ENCODE data around the gene LDLRAD3. TPM values are rescaled to one million over a fixed set of nuclear protein-coding genes. Genes with fewer than 3 reads are reported as not detected.

The LDLRAD3 gene
- total and polyA plus RNA-seq, 12 donors: 5.4 to 16.7 (median 10.2) TPM

GRCh38 chr11:36164506-36165250 is 220.8 kb downstream of the LDLRAD3 start:
- intact Hi-C loops (cut with DNase I): no loop called here
- H3K9me3 ChIP-seq (replicated peaks in 1 of 3): no peaks in the 10 kb centered on the region
- H3K27me3 ChIP-seq: no peaks in the 10 kb centered on the region
- TF ChIP-seq POLR2A (IDR thresholded peaks at IDR 0.05) (no peak), CTCF (IDR thresholded peaks at IDR 0.05) (no peak)
- H3K4me3 ChIP-seq: no peak overlapping the region
- peaks cover 21 to 33% of the 10 kb centered on the region in 2 donors for H3K4me1 ChIP-seq (replicated peaks in 1 of 2)
- 34 to 43% (median 41%) methylated on average over 6 of the region's 6 CpGs for WGBS, 4 donors
- peak overlapping the region in 2 of 5 donors; percentile 7 to 30 for H3K27ac ChIP-seq
- peak; percentile 58 to 90 (median 63) for DNase-seq
- no peaks in the 10 kb centered on the region for H3K36me3 ChIP-seq (replicated peaks in 1 of 2)

GRCh38 chr11:36165621-36166397 is 221.9 kb downstream of the LDLRAD3 start:
- H3K27me3 ChIP-seq: no peaks in the 10 kb centered on the region
- H3K36me3 ChIP-seq (replicated peaks in 1 of 2): no peaks in the 10 kb centered on the region
- intact Hi-C loops (cut with DNase I): no loop called here

GRCh38 chr11:36167073-36167472 is 223.2 kb downstream of the LDLRAD3 start:
- intact Hi-C loops (cut with DNase I): no loop called here
- TF ChIP-seq CTCF (IDR thresholded peaks at IDR 0.05): no peak
- TF ChIP-seq POLR2A (IDR thresholded peaks at IDR 0.05): no peak
- Histone ChIP-seq H3K4me1 (replicated peaks in 1 of 2) (peaks cover 21 to 33% of the 10 kb centered on the region in 2 donors), H3K9me3 (replicated peaks in 1 of 3) (no peaks in the 10 kb centered on the region), H3K27ac (no peak overlapping the region), H3K4me3 (no peak overlapping the region), H3K27me3 (no peaks in the 10 kb centered on the region), H3K36me3 (replicated peaks in 1 of 2) (no peaks in the 10 kb centered on the region)
- DNase-seq: no peak
- WGBS, 4 donors: 92 to 100% (median 98%) methylated on average over 4 of the region's 4 CpGs

More at GRCh38 chr11:36165621-36166397, 221.9 kb downstream of the LDLRAD3 start:
- WGBS, 4 donors: 46 to 66% (median 66%) methylated on average over 3 of the region's 3 CpGs
- H3K27ac ChIP-seq: no peak overlapping the region
- no peak overlapping the region for H3K4me3 ChIP-seq
- H3K4me1 ChIP-seq (replicated peaks in 1 of 2): peaks cover 21 to 33% of the 10 kb centered on the region in 2 donors
- TF ChIP-seq POLR2A (IDR thresholded peaks at IDR 0.05): no peak
- TF ChIP-seq CTCF (IDR thresholded peaks at IDR 0.05): no peak
- no peak for DNase-seq
- H3K9me3 ChIP-seq (replicated peaks in 1 of 3): no peaks in the 10 kb centered on the region

- intact Hi-C loops (cut with DNase I): no loop called here
- 95 to 98% (median 96%) methylated on average over 6 of the region's 6 CpGs for WGBS, 4 donors
- no peaks in the 10 kb centered on the region for H3K36me3 ChIP-seq (replicated peaks in 1 of 2)
- no peaks in the 10 kb centered on the region for H3K27me3 ChIP-seq
- H3K9me3 ChIP-seq (replicated peaks in 1 of 3): no peaks in the 10 kb centered on the region
- peaks cover 18 to 28% of the 10 kb centered on the region in 2 donors for H3K4me1 ChIP-seq (replicated peaks in 1 of 2)
- H3K4me3 ChIP-seq: no peak overlapping the region
- DNase-seq: no peak
- TF ChIP-seq CTCF (IDR thresholded peaks at IDR 0.05): no peak
- TF ChIP-seq POLR2A (IDR thresholded peaks at IDR 0.05): no peak
- H3K27ac ChIP-seq: no peak overlapping the region
These were observed 223.9 kb downstream of the LDLRAD3 start for GRCh38 chr11:36167729-36168128.

Measured in adrenal gland (tissue), 12 donors.